ENCODE measurements around the gene MKX. TPM values are rescaled to one million over a fixed set of nuclear protein-coding genes. Genes with fewer than 3 reads are reported as not detected.

Gene MKX
- total RNA-seq, 4 donors from 2014 or later, result 0.82 to 2.4 TPM; not detected in 2

- Histone ChIP-seq H3K27ac (peak overlapping the region in 3 of 4 donors; percentile 84 to 87 (median 86)), H3K27me3 (peaks cover 100% of the 10 kb centered on the region), H3K36me3 (no peaks in the 10 kb centered on the region), H3K4me3 (peak overlapping the region in 3 of 4 donors; percentile 54 to 95 (median 66)), H3K4me1 (peaks cover 0 to 52% (median 43%) of the 10 kb centered on the region in 4 donors), H3K9me3 (no peaks in the 10 kb centered on the region)
- WGBS, 2 donors (ENCODE audit: low coverage in 1 of 2), result 0 to 17% methylated on average over 12 to 59 of the region's 78 CpGs
- TF ChIP-seq EP300 (IDR thresholded peaks at IDR 0.05; ENCODE audit: low read depth) (no peak), CTCF (IDR thresholded peaks at IDR 0.05) (no peak), POLR2AphosphoS5 (IDR thresholded peaks at IDR 0.05) (no peak), POLR2A (IDR thresholded peaks at IDR 0.05) (no peak)
- intact Hi-C loops (cut with DNase I; ENCODE audit: low total_unique reads) (loop anchor here (10.0 kb wide), 2 partner anchors 430 to 650 kb away; no protein-coding TSS in a partner anchor), in situ Hi-C loops (cut with MboI; ENCODE audit: low pct_ligation_motif_present in 1 of 4, low pct_unique_long_range_greater_than_20kb in 1 of 4, low sequenced_read_pairs in 3 of 4) (loop anchor here (25.0 kb wide), 2 partner anchors 442 to 642 kb away; no protein-coding TSS in a partner anchor)
- DNase-seq, result peak; percentile 7
These were observed 552 bp downstream of the MKX start for GRCh38 chr10:27744802-27745731.

- in situ Hi-C loops (cut with MboI; ENCODE audit: low pct_ligation_motif_present in 1 of 4, low pct_unique_long_range_greater_than_20kb in 1 of 4, low sequenced_read_pairs in 3 of 4) (loop anchor here (25.0 kb wide), 2 partner anchors 443 to 643 kb away; no protein-coding TSS in a partner anchor), intact Hi-C loops (cut with DNase I; ENCODE audit: low total_unique reads) (loop anchor here (10.0 kb wide), 2 partner anchors 431 to 651 kb away; no protein-coding TSS in a partner anchor)
- Histone ChIP-seq H3K27me3 (peaks cover 97% of the 10 kb centered on the region), H3K36me3 (no peaks in the 10 kb centered on the region), H3K27ac (peak overlapping the region; percentile 83 to 87 (median 85)), H3K9me3 (no peaks in the 10 kb centered on the region), H3K4me3 (peak overlapping the region; percentile 39 to 95 (median 60)), H3K4me1 (peaks cover 0 to 52% (median 43%) of the 10 kb centered on the region in 4 donors)
- DNase-seq, result peak; percentile 33
- WGBS, 2 donors (ENCODE audit: low coverage in 1 of 2), result 3 to 10% methylated on average over 7 to 55 of the region's 70 CpGs
- no peak for TF ChIP-seq POLR2AphosphoS5 (IDR thresholded peaks at IDR 0.05)
- no peak for TF ChIP-seq EP300 (IDR thresholded peaks at IDR 0.05; ENCODE audit: low read depth)
- no peak for TF ChIP-seq POLR2A (IDR thresholded peaks at IDR 0.05)
- no peak for TF ChIP-seq CTCF (IDR thresholded peaks at IDR 0.05)
These were observed 1.5 kb downstream of the MKX start for GRCh38 chr10:27743877-27744801.

DNA sequence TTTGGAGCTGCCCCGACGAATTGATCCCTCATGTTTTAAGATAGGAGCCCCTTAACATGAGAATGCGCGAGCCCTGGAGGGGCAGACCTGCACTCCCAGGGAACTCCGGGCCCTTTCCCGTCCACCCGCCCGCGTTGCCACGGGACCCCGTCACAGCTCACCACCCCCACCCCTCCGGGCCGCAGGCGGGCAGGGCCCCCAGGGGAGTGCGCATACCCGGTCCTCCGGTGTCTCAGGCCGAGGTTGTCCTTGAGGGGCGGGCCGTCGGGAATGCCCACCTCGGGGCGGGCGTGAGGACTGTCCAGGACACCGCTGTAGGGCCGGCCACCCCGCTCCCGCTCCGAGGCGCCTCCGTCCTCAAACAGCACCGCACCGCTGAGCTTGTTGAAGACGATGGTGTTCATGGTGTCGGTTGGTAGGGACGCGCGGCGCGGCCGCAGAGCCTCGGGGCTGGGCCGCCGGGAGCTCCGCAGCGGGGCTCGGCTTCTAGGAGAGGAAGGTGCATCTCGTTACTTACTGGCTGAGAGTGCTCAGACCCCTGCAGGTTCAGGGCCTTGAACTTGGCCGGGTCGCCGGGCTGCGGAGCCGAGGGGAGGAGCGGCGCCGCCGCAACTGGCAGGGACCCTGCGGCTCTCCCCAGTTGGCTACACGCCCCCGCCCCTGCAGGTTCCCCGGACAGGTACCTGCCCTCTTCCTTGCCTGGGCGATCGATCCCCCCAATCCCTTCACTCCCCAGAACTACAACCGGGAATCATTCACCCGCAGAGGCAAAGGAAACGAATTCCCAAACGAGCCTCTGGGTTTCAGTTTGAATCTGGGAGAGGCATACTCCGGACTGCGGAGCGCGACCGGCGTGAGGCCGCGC is 2.4 kb downstream of the MKX start:
- peaks cover 0 to 52% (median 43%) of the 10 kb centered on the region in 4 donors for H3K4me1 ChIP-seq
- in situ Hi-C loops (cut with MboI; ENCODE audit: low pct_ligation_motif_present in 1 of 4, low pct_unique_long_range_greater_than_20kb in 1 of 4, low sequenced_read_pairs in 3 of 4), result loop anchor here (25.0 kb wide), 2 partner anchors 444 to 644 kb away; no protein-coding TSS in a partner anchor
- H3K36me3 ChIP-seq, result no peaks in the 10 kb centered on the region
- peak overlapping the region; percentile 39 to 95 (median 60) for H3K4me3 ChIP-seq
- H3K9me3 ChIP-seq, result no peaks in the 10 kb centered on the region
- H3K27me3 ChIP-seq, result peaks cover 89% of the 10 kb centered on the region
- peak overlapping the region; percentile 83 to 87 (median 85) for H3K27ac ChIP-seq
- TF ChIP-seq POLR2AphosphoS5 (IDR thresholded peaks at IDR 0.05) (no peak), CTCF (IDR thresholded peaks at IDR 0.05) (no peak), EP300 (IDR thresholded peaks at IDR 0.05; ENCODE audit: low read depth) (no peak), POLR2A (IDR thresholded peaks at IDR 0.05) (no peak)
- peak; percentile 17 for DNase-seq
- 8% methylated on average over 56 of the region's 75 CpGs; no CpG with 5 or more reads in 1 of the 2 donors for WGBS, 2 donors (ENCODE audit: low coverage in 1 of 2)
- intact Hi-C loops (cut with DNase I; ENCODE audit: low total_unique reads), result loop anchor here (10.0 kb wide), 2 partner anchors 432 to 652 kb away; no protein-coding TSS in a partner anchor

Data from transverse colon (tissue), 4 donors.